CD4-positive, alpha-beta T cell treated with Interleukin-6 for 4 hours (primary cell): ENCODE measurements around the gene GTF2H4.
"Not testable (repeated sequence)": the region's sequence is repeated elsewhere in the genome, so short reads cannot be mapped to it uniquely, and the experiment has no call there.

ENCODE experiments used
- DNase-seq: peaks from one replicate; pipeline ENCODE4 v3.0.0-alpha.2; 2020; ENCODE audit warnings: mixed read lengths

The GTF2H4 gene

DNA sequence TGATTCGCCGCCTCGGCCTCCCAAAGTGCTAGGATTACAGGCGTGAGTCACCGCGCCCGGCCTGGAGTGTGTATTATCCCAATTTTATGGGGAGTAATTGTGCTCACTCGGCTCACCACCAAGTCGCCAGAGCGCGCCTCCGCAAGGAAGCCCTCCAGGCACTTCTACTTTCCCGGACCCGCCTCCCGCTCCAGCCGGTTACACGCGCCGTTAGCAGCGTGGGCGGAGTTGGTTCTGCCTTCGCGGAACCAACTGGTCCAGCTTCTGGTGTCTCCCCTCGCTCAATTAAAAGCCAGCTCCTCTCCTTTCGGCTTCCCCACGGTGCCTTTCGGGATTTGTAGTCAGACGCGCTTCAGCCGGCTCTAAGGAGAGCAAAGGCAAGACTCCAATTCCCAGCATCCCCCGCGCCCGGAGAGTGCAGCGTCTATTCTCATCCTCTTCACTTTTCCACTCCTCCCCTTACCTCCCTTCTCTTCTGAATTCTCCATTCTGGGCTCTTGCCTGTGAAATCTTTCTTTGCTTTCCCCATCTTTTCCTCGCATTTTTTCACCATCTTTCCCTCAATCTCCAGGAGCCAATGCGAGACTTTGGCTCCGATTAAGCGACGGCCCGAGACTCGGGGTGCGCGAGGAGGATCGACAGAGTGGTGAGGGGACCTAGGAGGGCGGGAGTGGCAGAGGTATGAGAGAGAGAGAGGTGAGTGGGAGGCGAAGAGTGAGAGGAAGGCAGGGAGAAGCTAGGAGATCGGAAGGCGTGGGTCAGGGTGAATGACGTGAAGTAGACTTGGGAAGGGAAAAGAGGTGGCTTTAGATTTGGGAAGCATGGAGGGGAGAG is at the start of gene GTF2H4:
Gene GTF2H4 (plus strand): TSS at position 450 of the 834 bp plus-strand sequence.
- DNase-seq: peak; percentile 95

GRCh38 chr6:30859726-30860125 is 48.3 kb upstream of the GTF2H4 start:
- DNase-seq: not testable (repeated sequence)

- DNase-seq: no peak
Measured at GRCh38 chr6:30861257-30862048, 46.6 kb upstream of the GTF2H4 start.

- DNase-seq: no peak
Measured at GRCh38 chr6:30862156-30862875, 45.7 kb upstream of the GTF2H4 start.

DNA sequence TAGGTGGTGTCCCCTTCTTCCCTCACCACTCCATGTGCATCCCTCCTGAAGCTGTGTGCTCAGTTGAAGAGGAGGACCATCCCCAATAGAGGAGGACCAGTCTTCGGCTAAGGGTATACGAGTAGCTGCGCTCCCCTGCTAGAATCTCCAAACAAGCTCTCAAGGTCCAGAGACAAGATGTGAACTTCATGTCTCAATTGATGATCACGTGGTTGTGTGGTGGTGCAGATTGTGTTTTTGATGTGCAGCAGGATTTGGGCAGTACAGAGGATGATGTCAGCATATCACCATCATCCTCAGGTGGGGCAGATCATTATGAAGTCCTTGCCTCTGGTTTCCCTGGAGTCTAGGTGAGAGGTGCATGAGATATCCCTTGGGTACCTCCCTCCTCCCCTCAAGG is 43.7 kb upstream of the GTF2H4 start:
- no peak for DNase-seq

DNA sequence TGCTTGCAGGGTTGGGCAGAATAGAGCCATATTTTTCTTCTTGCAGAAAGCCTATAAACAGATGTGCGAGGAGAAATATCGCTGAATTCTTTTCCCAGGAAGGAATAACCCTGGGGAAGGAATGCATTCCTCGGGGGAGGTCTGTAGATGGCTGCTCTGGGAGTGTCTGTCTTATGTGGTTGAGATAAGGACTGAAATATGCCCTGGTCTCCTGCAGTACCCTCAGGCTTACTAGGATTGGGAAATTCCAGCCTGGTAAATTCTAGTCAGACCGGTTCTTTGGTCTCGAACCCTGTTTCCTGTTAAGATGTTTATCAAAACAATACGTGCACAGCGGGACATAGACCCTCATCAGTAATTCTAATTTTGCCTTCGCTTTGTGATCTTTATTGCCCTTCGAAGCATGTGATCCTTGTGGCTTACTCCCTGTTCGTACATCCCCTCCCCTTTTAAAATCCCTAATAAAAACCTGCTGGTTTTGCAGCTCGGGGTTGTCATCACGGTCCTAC is 38.7 kb upstream of the GTF2H4 start:
- not testable (repeated sequence) for DNase-seq

GRCh38 chr6:30870546-30870945 is 37.5 kb upstream of the GTF2H4 start:
- no peak for DNase-seq

GRCh38 chr6:30871592-30872183 is 36.3 kb upstream of the GTF2H4 start:
- DNase-seq: no peak

DNA sequence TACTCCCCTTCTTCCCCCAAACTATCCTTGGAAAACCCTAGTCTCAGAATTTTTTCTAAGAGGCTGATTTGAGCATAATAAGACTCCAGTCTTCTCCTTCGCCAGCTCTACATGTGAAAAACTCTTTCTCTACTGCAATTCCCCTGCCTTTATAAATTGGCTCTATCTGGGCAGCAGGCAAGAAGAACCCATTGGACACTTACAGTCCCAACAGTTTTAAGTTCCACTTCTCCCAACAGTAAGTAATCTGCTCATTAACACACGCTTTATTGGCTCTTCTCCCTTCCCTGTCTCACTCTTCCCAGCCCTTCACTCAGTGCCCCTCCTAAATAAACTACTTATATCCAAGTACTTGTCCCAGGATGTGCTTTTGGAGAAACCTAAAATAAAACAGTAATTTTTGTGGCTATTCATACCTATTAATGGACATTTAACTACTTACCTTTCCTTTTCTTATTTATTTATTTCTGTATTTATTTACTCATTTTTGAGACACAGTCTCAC is 34.8 kb upstream of the GTF2H4 start:
- no peak for DNase-seq

DNA sequence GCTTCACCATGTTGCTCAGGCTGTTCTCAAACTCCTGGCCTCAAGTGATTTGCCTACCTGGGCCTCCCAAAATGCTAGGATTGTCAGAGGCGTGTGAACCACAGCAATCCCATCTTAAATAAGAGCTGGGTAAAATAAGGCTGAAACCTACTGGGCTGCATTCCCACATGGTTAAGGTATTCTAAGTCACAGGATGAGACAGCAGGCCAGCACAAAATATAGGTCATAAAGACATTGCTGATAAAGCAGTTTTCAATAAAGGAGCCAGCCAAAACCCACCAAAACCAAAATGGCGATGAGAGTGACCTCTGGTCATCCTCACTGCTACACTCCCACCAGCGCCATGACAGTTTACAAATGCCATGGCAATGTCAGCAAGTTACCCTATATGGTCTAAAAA is 34.2 kb upstream of the GTF2H4 start:
- not testable (repeated sequence) for DNase-seq

GRCh38 chr6:30875244-30876038 is 32.6 kb upstream of the GTF2H4 start:
- no peak for DNase-seq

DNA sequence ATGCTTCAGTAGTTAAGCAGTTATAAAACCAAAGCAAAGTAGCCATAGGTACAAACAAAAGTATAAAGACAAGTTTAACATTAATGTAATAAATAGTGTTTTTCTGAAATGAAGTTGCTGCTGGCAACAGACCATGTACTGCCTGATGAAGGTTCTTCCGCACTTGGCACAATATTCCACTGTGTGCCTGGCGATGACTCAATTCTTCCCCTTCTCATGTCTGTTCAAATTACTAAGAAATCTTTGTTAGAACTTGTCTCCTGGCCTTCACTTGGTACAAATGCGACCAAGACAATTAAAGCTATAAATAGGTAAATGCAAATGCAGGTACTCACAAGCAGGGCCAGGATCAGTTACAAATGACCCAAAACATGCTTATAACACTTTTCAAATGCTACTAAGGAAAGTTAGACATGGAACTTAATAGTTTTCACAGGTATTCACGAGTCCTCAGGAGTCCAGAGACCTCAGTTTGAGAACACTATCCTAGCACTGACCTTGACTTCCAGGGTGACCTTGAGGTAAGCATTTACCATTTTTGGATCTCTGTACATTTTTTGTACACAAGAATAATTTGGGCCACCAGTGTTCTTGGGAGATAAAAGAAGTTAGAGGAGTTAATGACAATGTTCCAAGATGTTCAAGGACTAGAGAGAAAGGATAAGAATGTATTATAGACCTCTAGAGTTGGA is 31.8 kb upstream of the GTF2H4 start:
- no peak for DNase-seq

GRCh38 chr6:30877419-30878262 is 30.4 kb upstream of the GTF2H4 start:
- DNase-seq: peak; percentile 85

GRCh38 chr6:30879684-30880427 is 28.2 kb upstream of the GTF2H4 start:
- no peak for DNase-seq

GRCh38 chr6:30880698-30881252 is 27.2 kb upstream of the GTF2H4 start:
- DNase-seq: no peak

- DNase-seq: no peak
Measured at GRCh38 chr6:30881392-30882203, 26.4 kb upstream of the GTF2H4 start.

DNA sequence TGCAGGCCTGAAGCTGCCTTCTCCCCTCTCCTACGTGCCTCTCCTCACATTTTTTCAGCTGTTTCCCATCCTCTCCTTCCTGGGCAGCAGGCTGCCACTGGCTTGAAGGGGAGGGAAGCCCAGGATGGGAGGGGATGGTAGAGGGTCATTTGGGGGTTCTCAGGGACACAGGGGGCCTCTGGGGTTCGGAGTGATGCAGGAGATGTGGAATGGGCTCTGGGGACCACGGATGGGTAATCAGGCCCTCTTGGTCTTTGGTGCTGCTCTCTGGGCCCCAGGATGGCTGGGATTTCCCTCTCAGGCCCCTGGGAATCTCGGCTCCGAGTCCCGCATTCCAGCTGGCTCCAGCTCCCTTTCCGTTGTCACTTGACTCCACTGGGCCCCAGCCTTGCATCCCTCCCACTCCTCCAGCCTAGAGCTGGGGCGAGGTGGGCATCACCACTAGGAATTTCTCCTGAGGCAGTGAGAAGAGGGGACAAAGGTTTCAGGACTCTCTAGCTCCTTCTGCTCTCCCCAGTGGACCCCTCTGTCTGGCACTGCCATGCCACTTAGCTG is 25.7 kb upstream of the GTF2H4 start:
- no peak for DNase-seq
